ENCODE data around the gene POSTN.
"Not testable (repeated sequence)": the region's sequence is repeated elsewhere in the genome, so short reads cannot be mapped to it uniquely, and the experiment has no call there.

DNA sequence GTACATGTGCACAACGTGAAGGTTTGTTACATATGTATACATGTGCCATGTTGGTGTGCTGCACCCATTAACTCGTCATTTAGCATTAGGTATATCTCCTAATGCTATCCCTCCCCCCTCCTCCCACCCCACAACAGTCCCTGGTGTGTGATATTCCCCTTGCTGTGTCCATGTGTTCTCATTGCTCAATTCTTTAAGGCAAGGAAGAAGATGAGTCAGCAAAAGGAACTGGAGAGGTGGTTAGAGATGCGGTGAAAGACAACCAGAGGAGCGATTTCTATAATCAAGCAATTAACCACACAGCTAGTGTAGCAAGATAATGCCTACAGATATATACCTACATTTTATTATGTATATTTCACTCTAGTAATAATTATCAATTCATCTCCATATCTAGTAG lies 9.2 kb downstream of the POSTN start:
- not testable (repeated sequence) for TF ChIP-seq CBX8 (IDR thresholded peaks at IDR 0.05); POLR2A (IDR thresholded peaks at IDR 0.05; ENCODE audit: low read length)
